ENCODE data around the gene SLC25A17.
A peak's percentile ranks its signal among the peaks of the same experiment; 100 is the strongest.

Gene SLC25A17

DNA sequence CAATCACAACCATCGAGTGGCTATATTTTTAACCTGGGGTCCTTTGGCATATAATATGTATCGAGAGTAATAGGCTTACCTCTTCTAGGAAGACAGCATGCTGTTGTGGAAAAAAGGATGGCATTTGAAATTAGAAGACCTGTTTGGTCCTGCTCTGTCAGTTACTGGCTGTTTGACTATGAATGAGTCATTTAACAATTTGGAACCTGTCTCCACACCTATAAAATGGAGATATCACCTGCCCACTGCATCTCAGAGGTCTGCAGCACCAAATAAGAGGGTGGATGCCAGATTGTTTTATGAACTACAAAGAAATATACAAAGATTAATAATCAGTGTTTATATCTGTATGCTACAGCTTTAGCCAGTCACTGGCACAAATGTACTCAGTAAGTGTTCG lies 60.8 kb downstream of the SLC25A17 start:
- no peak for DNase-seq (ENCODE audit: low read depth)

DNA sequence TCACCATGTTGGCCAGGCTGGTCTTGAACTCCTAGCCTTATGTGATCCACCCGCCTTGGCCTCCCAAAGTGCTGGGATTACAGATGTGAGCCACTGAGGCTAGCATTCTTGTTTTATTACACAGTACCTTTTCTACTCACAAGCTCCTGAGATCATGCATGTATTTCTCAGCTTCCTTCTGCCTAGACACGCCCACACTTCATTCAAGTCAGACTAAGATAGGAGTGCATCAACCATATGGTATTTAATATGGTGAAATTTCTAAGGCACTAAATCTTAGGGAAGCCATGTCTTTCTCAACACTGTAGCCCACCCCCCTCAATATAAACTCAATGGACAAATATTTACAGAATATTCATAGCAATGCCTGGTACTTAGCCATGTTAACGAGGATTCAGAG lies 62.1 kb downstream of the SLC25A17 start:
- peak; percentile 27 for DNase-seq (ENCODE audit: low read depth)

DNA sequence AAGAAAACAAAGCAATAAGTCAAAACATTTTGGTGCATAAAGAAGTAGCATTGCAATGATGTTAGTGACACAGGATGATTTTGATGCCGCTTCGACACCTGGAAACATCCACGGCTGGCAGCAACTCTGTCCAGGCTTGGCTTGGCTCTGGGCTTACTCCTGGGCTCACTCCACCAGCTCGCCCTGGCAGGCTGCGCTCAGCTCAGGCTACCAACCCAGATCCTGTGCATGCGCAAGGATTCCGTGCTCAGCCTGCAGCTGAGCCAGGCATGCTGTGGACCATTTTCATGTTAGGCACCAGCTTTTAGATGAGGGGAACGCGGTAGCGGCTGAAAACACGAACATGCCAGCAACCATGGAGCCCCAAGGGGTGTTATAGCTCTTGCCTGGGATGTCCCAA lies 66.0 kb downstream of the SLC25A17 start:
- no peak for DNase-seq (ENCODE audit: low read depth)

GRCh38 chr22:40751250-40751649 lies 67.9 kb downstream of the SLC25A17 start:
- no peak for DNase-seq (ENCODE audit: low read depth)

DNA sequence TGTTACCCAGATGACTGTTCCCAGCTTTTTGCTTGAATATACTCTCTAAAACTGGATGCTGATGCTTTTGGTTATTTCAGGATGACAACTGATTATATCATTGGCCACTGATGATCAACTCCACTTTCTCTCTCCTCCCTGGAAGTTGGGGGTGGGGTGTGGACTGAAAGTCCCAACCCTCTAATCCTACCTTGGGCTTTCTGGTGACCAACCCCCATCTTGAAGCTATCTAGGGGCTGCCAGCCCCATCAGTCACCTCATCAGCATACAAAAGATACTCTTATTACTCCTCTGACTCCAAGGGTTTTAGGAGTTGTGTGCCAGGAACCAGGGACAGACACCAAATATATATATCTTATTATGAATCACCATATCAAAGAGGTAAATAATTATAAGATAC lies 69.3 kb downstream of the SLC25A17 start:
- DNase-seq (ENCODE audit: low read depth) = no peak

- DNase-seq (ENCODE audit: low read depth) = no peak
These were observed 70.5 kb downstream of the SLC25A17 start for GRCh38 chr22:40748388-40749355.

DNA sequence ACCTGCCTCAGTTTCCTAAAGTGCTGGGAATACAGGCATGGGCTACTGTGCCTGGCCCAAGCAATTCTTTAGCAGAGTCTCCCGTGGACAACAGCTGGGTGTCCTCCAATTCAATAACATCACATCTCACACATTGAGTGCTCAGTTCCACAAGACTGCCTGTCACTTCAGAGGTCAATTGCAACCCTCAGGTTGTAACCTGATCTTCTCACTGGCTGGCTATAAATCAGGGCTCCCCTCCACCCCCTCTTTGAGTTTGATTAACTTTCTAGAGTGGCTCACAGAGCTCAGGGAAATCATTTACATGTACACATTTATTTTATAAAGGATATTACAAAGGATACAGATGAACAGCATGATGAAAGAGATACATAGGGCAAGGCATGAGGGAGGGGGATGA lies 71.8 kb downstream of the SLC25A17 start:
- DNase-seq (ENCODE audit: low read depth) = no peak

DNA sequence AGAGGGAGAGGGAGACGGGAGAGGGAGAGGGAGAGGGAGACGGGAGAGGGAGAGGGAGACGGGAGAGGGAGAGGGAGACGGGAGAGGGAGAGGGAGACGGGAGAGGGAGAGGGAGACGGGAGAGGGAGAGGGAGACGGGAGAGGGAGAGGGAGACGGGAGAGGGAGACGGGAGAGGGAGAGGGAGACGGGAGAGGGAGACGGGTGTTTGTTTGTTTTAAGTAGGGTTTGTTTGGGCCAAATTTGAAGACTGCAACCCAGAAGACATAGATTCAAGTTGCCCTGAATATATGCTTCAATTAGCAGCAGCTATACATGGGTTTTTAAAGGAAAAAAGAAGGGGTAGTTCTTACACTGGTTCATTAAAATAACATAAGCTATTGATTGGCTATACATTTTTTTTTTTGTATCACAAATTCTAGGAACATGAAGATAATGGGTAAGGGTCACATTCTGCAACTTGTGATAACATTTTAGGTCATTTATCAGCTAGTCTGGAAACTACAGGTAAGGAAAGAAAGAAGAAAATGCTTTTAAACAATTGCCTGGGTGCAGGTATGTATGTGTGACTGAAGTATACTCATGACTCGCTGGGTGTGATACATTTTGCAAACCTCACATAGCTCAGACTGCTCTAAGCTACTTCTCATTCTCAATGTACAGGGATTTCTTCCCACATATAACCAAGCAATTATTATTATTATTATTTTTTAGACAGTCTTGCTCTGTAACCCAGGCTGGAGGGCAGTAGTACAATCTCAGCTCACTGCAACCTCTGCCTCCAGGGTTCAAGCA lies 72.5 kb downstream of the SLC25A17 start:
- no peak for DNase-seq (ENCODE audit: low read depth)

DNA sequence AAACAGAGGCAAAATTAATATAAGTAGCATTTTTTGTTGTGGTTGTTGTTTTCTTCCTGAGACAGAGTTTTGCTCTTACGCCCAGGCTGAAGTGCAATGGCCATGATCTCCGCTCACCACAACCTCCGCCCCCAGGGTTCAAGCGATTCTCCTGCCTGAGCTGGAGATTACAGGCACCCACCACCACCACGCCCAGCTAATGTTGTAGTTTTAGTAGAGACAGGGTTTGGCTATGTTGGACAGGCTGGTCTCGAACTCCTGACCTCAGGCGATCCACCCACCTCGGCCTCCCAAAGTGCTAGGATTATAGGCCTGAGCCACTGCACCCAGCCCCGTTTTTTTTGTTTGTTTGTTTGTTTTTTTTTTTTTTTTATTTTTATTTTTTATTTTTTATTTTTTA lies 75.4 kb downstream of the SLC25A17 start:
- DNase-seq (ENCODE audit: low read depth) = no peak

DNA sequence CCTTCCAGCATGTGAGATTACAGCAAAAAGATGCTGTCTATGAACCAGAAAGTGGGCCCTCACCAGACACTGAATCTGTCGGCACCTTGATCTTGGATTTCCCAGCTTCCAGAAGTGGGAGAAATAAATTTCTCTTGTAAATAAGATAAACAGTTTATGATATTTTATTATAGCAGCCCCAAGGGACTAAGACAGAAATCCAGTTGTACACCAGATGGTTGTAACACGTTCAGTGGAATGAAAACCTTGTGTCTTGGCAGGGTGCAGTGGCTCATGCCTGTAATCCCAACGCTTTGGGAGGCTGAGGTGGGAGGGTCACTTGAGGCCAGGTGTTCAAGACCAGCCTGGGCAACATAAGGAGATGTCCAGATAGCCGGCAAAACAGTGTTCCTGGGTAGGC lies 78.0 kb downstream of the SLC25A17 start:
- no peak for DNase-seq (ENCODE audit: low read depth)

DNA sequence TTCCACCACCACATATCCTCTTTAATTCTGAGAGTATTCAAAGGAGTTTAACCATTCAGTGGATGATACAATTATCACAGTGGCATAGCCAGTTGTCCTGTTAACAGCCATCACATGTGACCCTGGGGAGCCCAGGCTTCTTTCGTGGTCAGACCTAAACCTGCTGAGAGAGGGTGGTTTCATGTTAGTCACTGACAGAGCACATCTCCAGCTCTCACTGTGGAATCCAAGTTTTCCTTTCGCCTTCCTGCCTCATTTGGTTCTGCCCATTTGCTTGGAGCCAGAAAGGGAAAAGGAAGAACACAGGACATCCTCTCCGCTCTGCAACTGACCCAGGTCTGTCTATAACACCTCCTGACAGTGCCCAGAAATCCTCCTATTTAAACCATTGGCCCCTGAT lies 79.4 kb downstream of the SLC25A17 start:
- no peak for DNase-seq (ENCODE audit: low read depth)

GRCh38 chr22:40733919-40734318 lies 85.2 kb downstream of the SLC25A17 start:
- no peak for DNase-seq (ENCODE audit: low read depth)

GRCh38 chr22:40732999-40733292 lies 86.2 kb downstream of the SLC25A17 start:
- no peak for DNase-seq (ENCODE audit: low read depth)

DNA sequence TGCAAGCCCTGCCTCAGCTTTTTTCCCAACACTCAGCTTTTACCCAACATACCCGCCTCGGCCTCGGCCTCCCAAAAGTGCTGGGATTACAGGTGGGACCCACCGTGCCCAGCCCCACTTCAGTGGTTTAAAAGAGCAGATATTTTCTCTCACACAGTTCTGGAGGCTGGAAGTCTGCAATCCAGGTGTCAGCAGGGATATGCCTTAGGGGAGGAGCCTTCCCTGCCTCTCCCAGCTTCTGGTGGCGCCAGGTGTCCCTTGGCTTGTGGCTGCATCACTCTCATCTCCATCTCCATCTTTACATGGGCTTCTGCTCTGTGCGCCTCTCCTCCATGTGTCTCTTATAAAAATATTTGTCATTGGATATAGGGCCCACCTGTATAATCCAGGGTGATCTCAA lies 89.9 kb downstream of the SLC25A17 start:
- DNase-seq (ENCODE audit: low read depth) = no peak

DNA sequence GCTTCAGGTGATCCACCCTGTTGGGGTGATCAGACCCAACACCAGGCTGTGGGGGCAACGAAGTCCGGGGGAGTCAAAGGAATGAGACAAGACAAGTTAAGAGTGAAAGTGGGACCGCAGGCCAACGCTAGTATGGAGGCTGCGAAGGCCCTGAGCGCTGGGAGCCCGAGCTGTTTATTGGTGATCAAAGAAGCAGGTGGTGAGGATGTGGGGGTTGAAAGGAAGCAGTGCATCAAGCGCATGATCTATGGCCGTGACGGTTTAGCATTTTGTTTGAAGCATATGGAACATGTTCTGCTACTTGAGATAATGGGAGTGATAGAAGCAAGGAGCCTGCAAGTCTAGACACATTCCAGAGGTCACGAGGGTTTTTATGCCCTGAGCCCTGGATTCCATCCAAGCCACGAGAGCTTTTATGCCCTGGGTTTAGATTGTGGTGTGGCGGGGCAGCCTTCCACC lies 90.4 kb downstream of the SLC25A17 start:
- DNase-seq (ENCODE audit: low read depth) = peak; percentile 32

- no peak for DNase-seq (ENCODE audit: low read depth)
These were observed 91.1 kb downstream of the SLC25A17 start for GRCh38 chr22:40727964-40728615.

DNA sequence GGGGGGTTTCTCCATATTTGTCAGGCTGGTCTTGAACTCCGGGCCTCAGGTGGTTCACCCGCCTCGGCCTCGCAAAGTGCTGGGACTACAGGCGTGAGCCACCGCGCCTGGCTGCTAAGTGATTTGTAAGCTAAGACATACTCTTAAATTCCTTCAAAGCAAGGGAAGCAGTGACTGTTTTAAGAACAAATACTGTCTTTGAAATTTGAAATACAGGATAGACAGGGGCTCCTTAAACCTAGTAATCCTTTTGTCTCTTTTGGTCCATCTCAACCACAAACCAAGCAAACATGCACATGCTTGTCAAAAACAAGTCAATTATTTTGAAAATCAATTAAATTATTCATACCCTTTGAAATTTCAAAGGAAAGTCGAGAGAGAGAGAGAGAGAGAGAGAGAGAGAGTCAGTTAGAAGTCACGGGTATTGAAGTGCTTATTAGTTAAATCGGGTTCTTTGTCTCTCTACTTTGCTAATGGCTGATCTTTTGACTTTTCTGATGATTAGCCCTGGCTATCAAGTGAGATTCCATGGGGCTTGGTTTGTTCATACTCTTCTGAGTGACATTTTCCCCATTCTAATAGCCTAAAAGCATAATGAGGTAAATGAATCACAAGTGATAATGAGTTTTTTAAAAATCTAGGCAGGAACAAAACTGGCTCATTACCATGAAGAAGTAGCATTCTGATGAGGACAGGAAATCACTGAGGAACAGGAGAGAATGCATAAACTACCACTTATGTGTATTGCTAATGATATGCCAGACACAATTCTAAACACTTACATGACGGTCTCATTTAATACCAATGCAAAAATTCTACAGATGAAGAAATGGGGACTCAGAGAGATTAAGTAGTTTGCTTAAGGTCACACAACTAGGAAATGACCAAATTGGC lies 91.8 kb downstream of the SLC25A17 start:
- no peak for DNase-seq (ENCODE audit: low read depth)

DNA sequence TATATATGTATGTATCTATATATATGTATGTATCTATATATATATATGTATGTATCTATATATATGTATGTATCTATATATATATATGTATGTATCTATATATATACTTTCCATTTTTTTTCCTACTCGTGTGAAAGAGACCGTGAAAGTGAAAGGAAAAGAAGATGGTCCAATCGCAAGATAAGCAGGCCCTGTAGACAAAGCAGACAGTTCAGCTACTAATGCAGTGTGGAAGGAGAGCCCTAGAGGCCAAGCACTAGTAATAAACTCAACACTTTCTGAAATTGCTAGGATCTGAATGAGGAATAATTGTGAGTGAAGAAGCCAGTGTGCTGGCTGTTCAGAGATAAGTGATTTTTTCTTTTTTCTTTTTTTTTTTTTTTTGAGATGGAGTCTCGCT lies 92.6 kb downstream of the SLC25A17 start:
- DNase-seq (ENCODE audit: low read depth) = no peak

DNA sequence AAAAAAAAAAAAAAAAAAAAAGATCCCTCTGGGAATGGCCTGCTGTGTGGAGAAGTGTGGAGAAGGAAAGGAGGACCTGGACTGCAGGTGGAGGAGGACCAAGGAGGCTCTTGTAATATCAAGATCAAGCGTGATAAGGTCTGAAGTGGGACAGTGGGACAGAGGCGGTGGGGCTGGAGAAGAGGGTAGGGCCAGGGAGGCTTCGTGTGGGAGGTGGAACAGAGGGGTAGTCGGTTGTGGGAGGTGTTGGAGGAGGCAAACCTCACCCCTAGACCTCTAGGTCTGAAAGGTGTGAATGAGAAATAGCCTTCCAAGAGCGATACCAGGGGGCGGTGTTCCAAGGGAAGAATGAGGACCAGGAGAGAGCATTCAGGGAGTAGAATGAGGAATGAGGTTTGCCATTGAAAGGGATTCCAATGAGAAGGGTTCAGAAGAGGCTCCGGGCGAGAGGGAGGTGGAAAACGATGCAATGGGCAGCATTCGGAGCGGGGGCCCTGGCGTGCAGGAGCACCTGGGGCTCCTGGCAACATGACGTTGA lies 95.7 kb downstream of the SLC25A17 start:
- no peak for DNase-seq (ENCODE audit: low read depth)

- no peak for DNase-seq (ENCODE audit: low read depth)
These were observed 97.9 kb downstream of the SLC25A17 start for GRCh38 chr22:40721266-40721665.

GRCh38 chr22:40720538-40721256 lies 98.4 kb downstream of the SLC25A17 start:
- no peak for DNase-seq (ENCODE audit: low read depth)
